GM21528 (cell line): ENCODE results near the gene SBF1.

Experiments
- ATAC-seq: cut with Tn5 transposase; IDR thresholded peaks from one replicate; pipeline ENCODE4 v1.9.1; 2021; ENCODE audit warnings: mild to moderate bottlenecking, moderate library complexity; ENCODE audit not compliant: unreplicated experiment, low FRiP score

The SBF1 gene

GRCh38 chr22:50447576-50448551, 27.0 kb downstream of the SBF1 start:
- ATAC-seq: no peak

DNA sequence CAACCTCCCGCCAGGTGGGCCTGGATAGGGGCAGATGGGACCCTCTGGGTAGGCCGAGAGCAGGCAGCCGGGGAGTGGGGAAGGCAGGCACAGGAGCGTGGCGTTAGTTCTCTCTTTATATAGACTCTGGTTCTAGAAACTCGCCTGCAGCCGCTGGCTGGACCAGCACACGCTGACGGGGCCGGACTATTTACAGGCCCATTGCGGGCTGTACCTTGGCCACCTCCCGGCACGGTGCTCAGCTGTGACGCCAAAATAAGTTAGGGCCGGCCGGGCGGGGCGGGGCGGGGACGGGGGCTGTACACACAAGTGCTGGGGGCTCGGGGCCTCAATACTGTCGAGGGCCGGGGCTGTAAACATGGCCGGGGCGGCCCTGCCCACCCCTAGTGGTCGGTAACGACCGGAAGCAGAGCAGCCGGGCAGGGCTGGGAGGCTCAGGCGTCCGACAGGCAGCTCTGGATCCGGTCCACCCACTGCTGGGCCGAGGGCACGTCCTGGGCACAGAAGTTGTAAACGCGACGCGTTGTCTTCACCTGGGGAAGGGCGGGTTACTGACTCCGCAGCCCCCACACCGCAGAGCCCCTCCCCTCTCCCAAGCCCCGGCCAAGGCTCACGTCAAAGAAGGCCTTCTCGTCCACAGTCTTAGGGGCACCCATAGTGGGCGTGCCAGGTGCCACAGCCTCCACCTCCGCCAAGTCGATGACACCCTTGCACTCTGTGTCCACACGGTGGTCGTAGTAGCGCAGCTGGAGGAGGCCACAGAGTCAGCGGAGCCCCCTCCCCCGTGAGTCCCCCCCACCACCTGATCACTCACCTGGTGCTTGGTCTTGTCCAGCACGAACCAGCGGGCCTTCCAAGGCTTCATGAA, 27.9 kb downstream of the SBF1 start:
- no peak for ATAC-seq

- ATAC-seq: no peak
Measured at GRCh38 chr22:50445880-50446707, 28.7 kb downstream of the SBF1 start.

- ATAC-seq: no peak
Measured at GRCh38 chr22:50445071-50445879, 29.6 kb downstream of the SBF1 start.

- ATAC-seq: no peak
Measured at GRCh38 chr22:50444663-50445062, 30.2 kb downstream of the SBF1 start.

- ATAC-seq: no peak
Measured at GRCh38 chr22:50443801-50444625, 30.8 kb downstream of the SBF1 start.

GRCh38 chr22:50443197-50443596, 31.6 kb downstream of the SBF1 start:
- ATAC-seq: no peak

GRCh38 chr22:50441428-50441993, 33.3 kb downstream of the SBF1 start:
- ATAC-seq: no peak

DNA sequence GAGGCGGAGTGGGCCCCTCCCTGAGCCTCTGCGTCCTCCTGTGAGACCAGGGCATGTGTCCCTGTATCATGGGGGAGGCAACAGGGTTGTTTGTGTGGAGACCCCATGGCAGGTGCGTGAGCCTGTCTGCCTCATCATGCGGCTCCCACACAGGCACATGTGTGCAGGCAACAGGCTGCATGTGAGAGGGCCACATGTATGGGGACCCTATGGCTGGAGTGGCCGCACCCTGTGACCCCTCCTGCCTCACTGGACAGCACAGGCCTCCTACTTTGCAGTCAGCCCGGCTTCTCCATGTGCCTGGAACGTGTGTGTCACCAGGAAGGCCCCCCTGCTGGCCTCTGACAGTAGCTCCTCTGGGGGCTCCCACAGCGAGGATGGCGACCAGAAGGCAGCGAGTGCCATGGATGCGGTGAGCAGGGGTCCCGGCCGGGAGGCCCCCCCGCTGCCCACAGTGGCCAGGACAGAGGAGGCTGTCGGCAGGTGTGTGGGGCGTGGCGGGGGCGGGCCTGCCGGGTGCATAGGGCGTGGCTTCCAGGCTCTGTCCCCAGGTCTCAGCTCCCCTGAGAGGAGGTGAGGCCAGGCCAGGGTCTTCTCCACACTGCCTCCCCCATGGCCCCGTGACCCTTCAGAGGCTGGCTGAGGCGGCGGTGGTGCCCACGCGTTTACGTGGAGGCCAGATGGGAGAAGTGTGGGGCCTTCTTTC, 34.1 kb downstream of the SBF1 start:
- ATAC-seq: no peak

DNA sequence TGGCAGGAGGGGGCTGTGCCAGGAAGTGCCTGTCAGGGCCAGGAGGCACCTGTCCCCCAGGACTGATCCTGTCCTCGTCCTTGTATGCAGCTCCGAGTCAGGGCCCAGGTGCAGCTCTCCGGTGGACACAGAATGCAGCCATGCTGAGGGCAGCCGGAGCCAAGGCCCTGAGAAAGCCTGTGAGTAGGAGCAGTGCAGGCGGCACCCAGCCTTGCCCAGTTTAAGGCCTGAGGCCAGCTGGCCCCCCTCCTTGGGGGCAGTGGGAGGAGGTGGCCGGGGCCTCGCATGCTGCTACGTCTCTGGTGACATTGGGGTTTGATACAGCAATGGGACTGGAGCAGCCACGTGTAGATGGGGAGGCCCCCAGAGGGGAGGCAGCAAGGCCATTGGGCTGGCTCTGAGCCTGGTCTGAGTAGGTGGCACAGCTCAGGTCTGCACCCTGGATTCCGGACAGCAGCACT, 34.9 kb downstream of the SBF1 start:
- no peak for ATAC-seq

DNA sequence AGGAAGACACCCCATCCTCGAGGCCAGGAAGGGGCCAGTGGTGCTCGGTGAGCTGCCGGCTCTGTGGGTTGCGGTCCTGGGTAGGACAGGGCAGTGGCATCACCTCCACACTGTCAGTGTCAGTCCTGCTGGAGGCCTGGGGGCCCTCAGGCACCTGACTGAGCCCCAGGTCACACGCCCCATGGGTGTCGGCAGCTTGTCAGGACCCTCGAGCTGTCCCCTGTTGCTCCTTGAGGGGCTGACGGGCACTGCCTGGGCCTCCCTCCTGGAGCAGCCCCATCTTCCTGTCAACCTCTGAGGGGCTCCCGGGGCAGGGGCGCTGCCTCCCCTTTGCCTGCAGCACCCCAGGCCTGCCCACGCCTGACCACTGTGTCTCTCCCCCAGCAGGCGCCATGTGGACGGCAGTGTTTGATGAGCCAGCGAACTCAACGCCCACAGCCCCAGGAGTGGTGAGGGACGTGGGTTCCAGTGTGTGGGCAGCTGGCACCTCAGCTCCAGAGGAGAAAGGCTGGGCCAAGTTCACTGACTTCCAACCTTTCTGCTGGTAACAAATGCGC, 35.4 kb downstream of the SBF1 start:
- no peak for ATAC-seq

- no peak for ATAC-seq
Measured at GRCh38 chr22:50438305-50439275, 36.2 kb downstream of the SBF1 start.

DNA sequence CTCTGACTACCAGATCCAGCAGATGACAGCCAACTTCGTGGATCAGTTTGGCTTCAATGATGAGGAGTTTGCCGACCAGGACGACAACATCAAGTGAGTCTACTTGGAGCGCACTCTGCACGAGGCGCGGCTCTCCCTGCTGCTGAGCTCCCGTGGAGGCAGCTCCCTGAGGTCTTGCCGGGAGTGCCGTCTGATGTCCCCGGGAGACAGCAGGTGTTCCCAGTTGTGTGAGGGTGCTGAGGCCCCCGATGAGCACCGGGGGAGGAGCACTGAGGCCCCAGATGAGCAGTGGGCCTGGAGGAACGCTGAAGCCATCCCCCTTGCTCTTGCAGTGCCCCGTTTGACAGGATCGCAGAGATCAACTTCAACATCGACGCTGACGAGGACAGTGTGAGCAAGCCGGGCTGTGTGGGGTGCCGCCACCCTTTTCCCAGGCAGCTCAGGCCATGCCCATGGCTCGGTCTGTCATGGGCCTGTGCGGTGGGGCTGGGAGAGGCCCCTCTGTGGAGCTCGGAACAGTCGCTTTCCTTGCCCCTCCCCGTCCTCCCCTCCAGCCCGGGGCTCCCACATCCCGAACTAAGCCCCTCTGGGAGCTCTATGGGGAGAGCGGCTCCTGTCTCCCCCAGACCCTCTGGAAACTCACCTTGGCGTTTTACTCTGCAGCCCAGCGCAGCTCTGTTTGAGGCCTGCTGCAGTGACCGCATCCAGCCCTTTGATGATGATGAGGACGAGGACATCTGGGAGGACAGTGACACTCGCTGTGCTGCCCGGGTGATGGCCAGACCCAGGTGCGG, 37.1 kb downstream of the SBF1 start:
- no peak for ATAC-seq

- ATAC-seq: no peak
Measured at GRCh38 chr22:50436841-50437341, 37.9 kb downstream of the SBF1 start.
